Epithelial cell of esophagus (primary cell): ENCODE data around the gene RAB15.

Source experiments
- DNase-seq: peaks from one replicate; pipeline ENCODE4 v3.0.0; 2010; ENCODE audit warnings: low read depth
- H3K4me3 ChIP-seq: 2 replicates; pipeline ENCODE4 v1.5.1; 2011; ENCODE audit warnings: mild to moderate bottlenecking, low read length, control low read depth
- TF ChIP-seq, protein P1 (sequence below): IDR thresholded peaks from 2 replicates; pipeline ENCODE4 v1.5.1; 2011; ENCODE audit warnings: low read depth, mild to moderate bottlenecking, low read length, control low read depth, inconsistent platforms; ENCODE audit not compliant: insufficient read depth; ENCODE audit errors: missing control alignments

Gene RAB15

DNA sequence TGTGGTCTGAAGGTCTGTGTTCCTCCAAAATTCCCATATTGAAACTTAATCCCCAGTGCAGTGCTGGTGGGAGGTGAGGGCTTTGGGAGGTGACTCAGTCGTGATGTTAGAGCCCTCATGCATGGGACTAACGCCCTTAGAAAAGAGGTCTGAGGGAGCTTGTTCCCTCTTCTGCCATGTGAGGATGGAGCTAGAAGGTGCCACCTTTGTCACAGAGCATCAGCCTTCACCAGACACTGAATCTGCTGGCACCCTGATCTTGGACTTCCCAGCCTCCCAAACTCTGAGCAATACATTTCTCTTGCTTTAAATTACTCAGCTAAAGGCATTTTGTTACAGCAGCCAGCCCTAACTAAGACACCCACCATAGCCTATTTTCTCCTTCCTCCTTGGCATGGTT is 13.9 kb downstream of the RAB15 start:
- H3K4me3 ChIP-seq, result no peak overlapping the region
- TF ChIP-seq, protein P1, sequence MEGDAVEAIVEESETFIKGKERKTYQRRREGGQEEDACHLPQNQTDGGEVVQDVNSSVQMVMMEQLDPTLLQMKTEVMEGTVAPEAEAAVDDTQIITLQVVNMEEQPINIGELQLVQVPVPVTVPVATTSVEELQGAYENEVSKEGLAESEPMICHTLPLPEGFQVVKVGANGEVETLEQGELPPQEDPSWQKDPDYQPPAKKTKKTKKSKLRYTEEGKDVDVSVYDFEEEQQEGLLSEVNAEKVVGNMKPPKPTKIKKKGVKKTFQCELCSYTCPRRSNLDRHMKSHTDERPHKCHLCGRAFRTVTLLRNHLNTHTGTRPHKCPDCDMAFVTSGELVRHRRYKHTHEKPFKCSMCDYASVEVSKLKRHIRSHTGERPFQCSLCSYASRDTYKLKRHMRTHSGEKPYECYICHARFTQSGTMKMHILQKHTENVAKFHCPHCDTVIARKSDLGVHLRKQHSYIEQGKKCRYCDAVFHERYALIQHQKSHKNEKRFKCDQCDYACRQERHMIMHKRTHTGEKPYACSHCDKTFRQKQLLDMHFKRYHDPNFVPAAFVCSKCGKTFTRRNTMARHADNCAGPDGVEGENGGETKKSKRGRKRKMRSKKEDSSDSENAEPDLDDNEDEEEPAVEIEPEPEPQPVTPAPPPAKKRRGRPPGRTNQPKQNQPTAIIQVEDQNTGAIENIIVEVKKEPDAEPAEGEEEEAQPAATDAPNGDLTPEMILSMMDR, result no peak
- no peak for DNase-seq

- H3K4me3 ChIP-seq, result no peak overlapping the region
- TF ChIP-seq, protein P1, result no peak
- DNase-seq, result no peak
Measured at GRCh38 chr14:64956697-64957406, 15.3 kb downstream of the RAB15 start.

GRCh38 chr14:64955297-64955696 is 16.8 kb downstream of the RAB15 start:
- DNase-seq, result no peak
- TF ChIP-seq, protein P1, result no peak

DNA sequence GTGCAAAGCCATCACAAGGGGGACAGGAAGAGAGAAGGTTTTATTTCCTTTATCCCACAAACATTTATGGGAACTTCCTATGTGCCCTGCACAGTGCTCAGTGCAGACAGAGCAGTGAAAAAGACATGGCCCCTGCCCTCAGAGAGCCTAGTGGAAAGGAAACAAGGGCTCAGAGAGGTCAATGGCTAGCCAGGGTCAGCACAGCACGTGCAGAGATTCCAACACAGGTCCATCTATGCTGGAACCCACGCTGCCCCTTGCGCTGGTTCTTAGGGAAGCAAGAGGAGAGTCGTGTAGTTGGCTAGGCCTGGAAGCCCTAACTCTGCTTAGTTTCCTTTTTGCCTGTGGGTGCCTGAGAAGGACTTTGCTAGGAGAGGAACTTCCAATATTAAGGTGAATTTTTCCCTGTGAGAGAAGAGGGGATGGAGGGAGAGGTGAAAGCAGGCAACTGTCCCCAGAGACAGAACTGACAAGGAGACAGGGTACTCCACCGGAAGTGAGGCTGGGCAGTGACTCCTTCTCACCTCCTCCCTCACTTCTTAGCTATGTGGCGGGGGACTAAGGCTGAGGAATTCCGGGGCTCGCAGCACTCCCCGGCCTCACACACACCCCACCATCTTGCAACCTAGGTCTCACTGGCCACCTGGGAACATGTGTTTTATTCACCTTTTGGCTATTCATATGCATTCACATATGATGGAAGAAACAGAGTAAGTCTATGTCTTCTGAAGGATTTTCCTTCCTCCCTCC is 17.5 kb downstream of the RAB15 start:
- TF ChIP-seq, protein P1, result no peak
- no peak for DNase-seq
- no peak overlapping the region for H3K4me3 ChIP-seq

More at GRCh38 chr14:64955297-64955696, 16.8 kb downstream of the RAB15 start:
- H3K4me3 ChIP-seq, result no peak overlapping the region

GRCh38 chr14:64953661-64954060 is 18.5 kb downstream of the RAB15 start:
- TF ChIP-seq, protein P1, result no peak
- DNase-seq, result no peak
- H3K4me3 ChIP-seq, result no peak overlapping the region

GRCh38 chr14:64953310-64953654 is 18.9 kb downstream of the RAB15 start:
- TF ChIP-seq, protein P1, result no peak
- H3K4me3 ChIP-seq, result no peak overlapping the region
- DNase-seq, result no peak
